Measurements from ENCODE around the gene ERGIC3.
A peak's percentile ranks its signal among the peaks of the same experiment; 100 is the strongest.
"Not testable (repeated sequence)": the region's sequence is repeated elsewhere in the genome, so short reads cannot be mapped to it uniquely, and the experiment has no call there.

The ERGIC3 gene

GRCh38 chr20:35518955-35519354, 22.9 kb upstream of the ERGIC3 start:
- DNase-seq: no peak

GRCh38 chr20:35523298-35523888, 18.5 kb upstream of the ERGIC3 start:
- DNase-seq: peak; percentile 18

- no peak for DNase-seq
Measured at GRCh38 chr20:35525639-35526038, 16.2 kb upstream of the ERGIC3 start.

GRCh38 chr20:35527122-35527769, 14.6 kb upstream of the ERGIC3 start:
- DNase-seq: no peak

GRCh38 chr20:35529552-35529951, 12.3 kb upstream of the ERGIC3 start, which contains the start of gene C20orf173:
Gene C20orf173, minus strand, starts transcription at chr20:35529652. Its CDS starts 279 bp downstream, at chr20:35529373.
- DNase-seq: no peak

GRCh38 chr20:35539756-35540212, 2.1 kb upstream of the ERGIC3 start:
- no peak for DNase-seq

GRCh38 chr20:35541118-35541782, 628 bp upstream of the ERGIC3 start:
- DNase-seq: no peak

- DNase-seq: no peak
Measured at GRCh38 chr20:35542990-35543389, 1.1 kb downstream of the ERGIC3 start.

- no peak for DNase-seq
Measured at GRCh38 chr20:35544436-35544835, 2.6 kb downstream of the ERGIC3 start.

- DNase-seq: not testable (repeated sequence)
Measured at GRCh38 chr20:35544941-35545340, 3.1 kb downstream of the ERGIC3 start.

GRCh38 chr20:35546127-35546526, 4.2 kb downstream of the ERGIC3 start:
- DNase-seq: no peak

GRCh38 chr20:35547329-35547728, 5.5 kb downstream of the ERGIC3 start:
- DNase-seq: no peak

- DNase-seq: peak; percentile 40
Measured at GRCh38 chr20:35551503-35551902, 9.6 kb downstream of the ERGIC3 start.

GRCh38 chr20:35552914-35553313, 11.0 kb downstream of the ERGIC3 start:
- no peak for DNase-seq

- not testable (repeated sequence) for DNase-seq
Measured at GRCh38 chr20:35555461-35555860, 13.6 kb downstream of the ERGIC3 start.

GRCh38 chr20:35555951-35556645, 14.2 kb downstream of the ERGIC3 start:
- DNase-seq: no peak

GRCh38 chr20:35556871-35557270, 15.0 kb downstream of the ERGIC3 start:
- DNase-seq: no peak

GRCh38 chr20:35558451-35558850, 16.6 kb downstream of the ERGIC3 start:
- DNase-seq: no peak

GRCh38 chr20:35559042-35559693, 17.3 kb downstream of the ERGIC3 start:
- no peak for DNase-seq

GRCh38 chr20:35560105-35560511, 18.2 kb downstream of the ERGIC3 start:
- DNase-seq: no peak

- DNase-seq: no peak
Measured at GRCh38 chr20:35560541-35560940, 18.7 kb downstream of the ERGIC3 start.

GRCh38 chr20:35561268-35561667, 19.4 kb downstream of the ERGIC3 start:
- DNase-seq: no peak

GRCh38 chr20:35561671-35562070, 19.8 kb downstream of the ERGIC3 start:
- DNase-seq: no peak
